Muscle layer of duodenum (tissue), 2 donors: ENCODE data around the gene SPTY2D1.
"Not testable (repeated sequence)": the region's sequence is repeated elsewhere in the genome, so short reads cannot be mapped to it uniquely, and the experiment has no call there.

ENCODE experiments used
- H3K27ac ChIP-seq: one replicate; pipeline ENCODE4 v1.7.0; 2013; ENCODE audit warnings: mild to moderate bottlenecking, low read length
- H3K27me3 ChIP-seq: one replicate; pipeline ENCODE4 v1.7.0; 2013; ENCODE audit warnings: low read depth, mild to moderate bottlenecking, control low read depth, low read length
- H3K36me3 ChIP-seq, 2 donors: one replicate each; pipeline ENCODE4 v1.7.0; 2013; ENCODE audit warnings: low read length in 2 of 2, control low read depth in 1 of 2, mild to moderate bottlenecking in 1 of 2; ENCODE audit not compliant: insufficient read depth in 2 of 2, control insufficient read depth in 1 of 2
- H3K4me1 ChIP-seq, 2 donors: one replicate each; pipeline ENCODE4 v1.7.0; 2013; ENCODE audit warnings: low read length in 2 of 2, mild to moderate bottlenecking in 2 of 2, control low read depth in 1 of 2, moderate library complexity in 1 of 2; ENCODE audit not compliant: insufficient read depth in 2 of 2, control insufficient read depth in 1 of 2
- H3K4me3 ChIP-seq, 2 donors: one replicate each; pipeline ENCODE4 v1.7.0; 2013; ENCODE audit warnings: low read length in 2 of 2, low read depth in 1 of 2, mild to moderate bottlenecking in 1 of 2
- H3K9me3 ChIP-seq, 2 donors: one replicate each; pipeline ENCODE4 v1.7.0; 2013; ENCODE audit warnings: low read length in 2 of 2, control low read depth in 1 of 2, mild to moderate bottlenecking in 1 of 2; ENCODE audit not compliant: control insufficient read depth in 1 of 2
- donor health status: healthy.

SPTY2D1 gene

GRCh38 chr11:18657673-18658072 lies 23.5 kb upstream of the SPTY2D1 start:
- Histone ChIP-seq H3K27ac (no peak overlapping the region), H3K9me3 (no peaks in the 10 kb centered on the region), H3K4me3 (no peak overlapping the region), H3K36me3 (no peaks in the 10 kb centered on the region), H3K4me1 (no peaks in the 10 kb centered on the region), H3K27me3 (no peaks in the 10 kb centered on the region)

GRCh38 chr11:18650859-18651557 lies 16.9 kb upstream of the SPTY2D1 start:
- Histone ChIP-seq H3K27ac (no peak overlapping the region), H3K4me1 (no peaks in the 10 kb centered on the region), H3K27me3 (no peaks in the 10 kb centered on the region), H3K36me3 (no peaks in the 10 kb centered on the region), H3K4me3 (no peak overlapping the region), H3K9me3 (no peaks in the 10 kb centered on the region)

- no peaks in the 10 kb centered on the region for H3K27me3 ChIP-seq
- H3K27ac ChIP-seq = no peak overlapping the region
- H3K36me3 ChIP-seq = no peaks in the 10 kb centered on the region
- H3K9me3 ChIP-seq = no peaks in the 10 kb centered on the region
- H3K4me3 ChIP-seq = no peak overlapping the region
- no peaks in the 10 kb centered on the region for H3K4me1 ChIP-seq
Measured at GRCh38 chr11:18650353-18650752, 16.2 kb upstream of the SPTY2D1 start.

DNA sequence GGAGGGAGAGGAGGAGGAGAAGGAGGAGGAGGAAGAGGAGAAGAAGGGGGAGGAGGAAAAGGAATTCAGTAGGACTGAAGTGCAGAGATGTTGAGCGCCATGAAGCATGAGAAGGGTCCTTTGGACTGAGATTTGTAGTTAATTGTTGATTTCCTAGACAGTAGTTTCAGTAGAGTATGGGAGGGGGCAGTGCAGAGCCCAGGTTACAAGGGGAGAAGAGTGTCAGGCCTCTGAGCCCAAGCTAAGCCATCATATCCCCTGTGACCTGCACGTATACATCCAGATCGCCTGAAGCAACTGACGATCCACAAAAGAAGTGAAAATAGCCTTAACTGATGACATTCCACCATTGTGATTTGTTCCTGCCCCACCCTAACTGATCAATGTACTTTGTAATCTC lies 8.9 kb upstream of the SPTY2D1 start:
- not testable (repeated sequence) for H3K27ac ChIP-seq, H3K4me3 ChIP-seq, H3K27me3 ChIP-seq, H3K9me3 ChIP-seq, H3K4me1 ChIP-seq, H3K36me3 ChIP-seq

DNA sequence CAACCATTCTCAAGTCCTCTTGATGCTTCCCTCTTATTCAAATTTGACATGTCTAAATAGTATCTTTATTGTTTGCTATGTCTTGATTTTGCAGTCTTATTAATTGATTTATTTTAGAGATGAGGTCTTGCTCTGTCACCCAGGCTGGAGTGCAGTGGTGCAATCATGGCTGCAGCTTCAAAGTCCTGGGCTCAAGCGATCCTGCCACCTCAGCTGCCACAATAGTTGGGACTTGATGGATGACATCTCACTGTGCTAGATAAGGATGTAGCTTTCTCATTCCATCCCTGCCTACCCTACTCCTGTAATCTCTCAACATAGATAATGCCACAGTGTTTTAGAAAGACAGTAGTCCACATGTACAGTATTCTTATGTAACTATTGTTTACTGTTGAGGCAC lies 7.5 kb upstream of the SPTY2D1 start:
- Histone ChIP-seq H3K27ac (no peak overlapping the region), H3K27me3 (no peaks in the 10 kb centered on the region), H3K4me3 (no peak overlapping the region), H3K9me3 (no peaks in the 10 kb centered on the region), H3K4me1 (no peaks in the 10 kb centered on the region), H3K36me3 (no peaks in the 10 kb centered on the region)

DNA sequence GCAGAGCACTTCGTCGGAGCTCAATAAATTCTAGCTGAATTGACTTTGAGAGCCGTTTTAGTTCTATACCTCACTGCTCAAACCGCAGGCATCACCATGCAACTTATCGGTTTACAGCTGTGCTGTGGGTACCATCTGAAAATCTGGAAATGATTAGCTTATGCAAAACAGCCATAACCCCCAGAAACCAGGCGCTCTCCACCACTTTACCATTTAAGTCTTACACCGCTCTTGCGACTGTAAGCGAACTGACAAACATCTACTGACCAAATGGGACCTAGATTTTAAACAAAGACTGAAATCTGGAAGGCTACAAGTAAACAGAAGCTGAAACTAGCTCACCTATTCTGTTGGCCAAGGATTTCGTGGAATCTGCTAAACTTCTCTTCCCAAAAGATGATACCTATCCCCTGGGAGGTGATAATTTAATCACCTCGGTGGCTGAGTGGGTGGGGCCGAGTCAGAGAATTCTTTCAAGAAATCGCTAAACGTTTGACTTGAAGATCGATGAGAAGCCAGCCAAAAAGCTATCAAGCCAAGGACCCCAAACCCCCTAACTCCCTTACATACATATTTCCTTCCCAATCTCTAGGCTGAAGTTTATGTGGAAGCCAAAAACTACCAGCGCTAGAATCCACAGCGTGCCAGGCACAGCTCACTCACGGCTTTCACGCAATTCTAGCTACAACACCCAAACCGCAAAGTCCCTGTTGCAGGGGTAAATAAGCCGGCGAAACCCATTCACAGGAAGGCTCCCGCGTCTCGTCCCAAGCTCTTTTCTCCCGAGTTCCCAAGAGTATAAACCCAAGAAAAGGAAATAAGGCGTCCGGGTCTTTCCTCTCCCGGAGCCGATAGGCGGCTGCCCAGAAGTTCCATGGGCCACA lies 644 bp downstream of the SPTY2D1 start:
- Histone ChIP-seq H3K36me3 (peaks cover 0 to 8% of the 10 kb centered on the region in 2 donors), H3K4me3 (peak overlapping the region; percentile 89 to 97), H3K27ac (peak overlapping the region; percentile 94), H3K9me3 (no peaks in the 10 kb centered on the region), H3K27me3 (no peaks in the 10 kb centered on the region), H3K4me1 (peaks cover 10 to 19% of the 10 kb centered on the region in 2 donors)

- H3K36me3 ChIP-seq = peaks cover 0 to 8% of the 10 kb centered on the region in 2 donors
- H3K4me3 ChIP-seq = peak overlapping the region; percentile 89 to 97
- H3K4me1 ChIP-seq = peaks cover 10 to 19% of the 10 kb centered on the region in 2 donors
- H3K27ac ChIP-seq = no peak overlapping the region
- H3K9me3 ChIP-seq = no peaks in the 10 kb centered on the region
- no peaks in the 10 kb centered on the region for H3K27me3 ChIP-seq
Measured at GRCh38 chr11:18632841-18633240, 1.3 kb downstream of the SPTY2D1 start.

DNA sequence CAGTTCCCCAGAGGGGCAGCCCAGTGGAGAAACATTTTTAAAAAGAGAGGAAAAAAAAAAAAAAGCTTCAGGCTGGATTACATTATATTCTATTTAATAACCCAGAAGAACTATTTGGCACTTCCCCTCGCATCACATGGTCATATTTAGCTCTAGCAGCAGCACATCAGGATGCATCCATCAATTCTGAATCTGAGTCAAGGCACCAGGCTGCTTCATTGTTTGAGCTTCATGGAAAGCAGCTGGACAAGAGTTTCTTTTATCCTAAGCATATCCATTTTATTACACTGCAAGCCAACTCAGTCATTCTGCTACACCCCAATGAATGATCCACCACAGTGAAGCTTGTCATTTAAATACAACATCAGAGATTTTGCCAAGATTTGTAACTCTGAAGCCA lies 10.0 kb downstream of the SPTY2D1 start:
- H3K4me3 ChIP-seq = no peak overlapping the region
- peaks cover 0 to 5% of the 10 kb centered on the region in 2 donors for H3K4me1 ChIP-seq
- H3K27me3 ChIP-seq = no peaks in the 10 kb centered on the region
- no peaks in the 10 kb centered on the region for H3K36me3 ChIP-seq
- no peaks in the 10 kb centered on the region for H3K9me3 ChIP-seq
- no peak overlapping the region for H3K27ac ChIP-seq

GRCh38 chr11:18623707-18624106 lies 10.4 kb downstream of the SPTY2D1 start:
- Histone ChIP-seq H3K27ac (no peak overlapping the region), H3K4me3 (no peak overlapping the region), H3K27me3 (no peaks in the 10 kb centered on the region), H3K36me3 (no peaks in the 10 kb centered on the region), H3K9me3 (no peaks in the 10 kb centered on the region), H3K4me1 (peaks cover under 1 to 5% of the 10 kb centered on the region in 2 donors)

DNA sequence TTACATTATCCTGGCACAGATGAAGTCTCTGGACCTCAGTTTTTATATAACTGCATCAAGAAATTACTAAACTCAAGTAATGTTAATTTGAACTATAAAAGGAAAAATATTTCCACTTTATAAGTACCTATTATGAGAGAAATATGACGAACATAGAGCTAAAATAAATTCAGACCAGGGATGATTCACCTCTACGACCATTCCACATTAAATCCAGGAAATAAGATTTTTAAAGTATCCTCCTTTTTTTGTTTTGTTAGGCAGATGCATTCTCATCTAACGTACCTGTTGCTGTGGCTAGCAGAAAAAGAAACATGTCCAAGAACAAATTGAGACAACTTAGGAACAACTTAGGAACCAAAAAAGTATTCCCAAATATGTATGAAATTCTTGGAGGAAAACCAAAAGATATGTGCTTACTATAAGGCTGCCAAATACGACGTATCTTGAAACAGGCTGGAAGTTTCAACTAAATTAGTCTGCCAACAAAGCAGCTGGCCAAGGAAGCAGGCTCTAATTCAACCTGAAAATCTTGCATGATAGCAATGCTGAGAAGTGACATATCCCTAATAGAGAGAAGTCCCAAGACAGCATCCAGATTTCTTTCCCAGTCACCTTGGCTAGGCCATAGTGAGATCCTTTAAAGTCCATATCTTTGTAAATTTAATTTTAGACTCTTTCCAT lies 15.7 kb downstream of the SPTY2D1 start:
- H3K4me3 ChIP-seq = no peak overlapping the region
- H3K4me1 ChIP-seq = peaks cover 9 to 14% of the 10 kb centered on the region in 2 donors
- no peaks in the 10 kb centered on the region for H3K27me3 ChIP-seq
- peak overlapping the region; percentile 41 for H3K27ac ChIP-seq
- peaks cover 15 to 24% of the 10 kb centered on the region in 2 donors for H3K36me3 ChIP-seq
- H3K9me3 ChIP-seq = no peaks in the 10 kb centered on the region

GRCh38 chr11:18617688-18618341 lies 16.3 kb downstream of the SPTY2D1 start:
- Histone ChIP-seq H3K27me3 (no peaks in the 10 kb centered on the region), H3K27ac (peak overlapping the region; percentile 41), H3K4me3 (no peak overlapping the region), H3K9me3 (no peaks in the 10 kb centered on the region), H3K36me3 (peaks cover 15 to 30% of the 10 kb centered on the region in 2 donors), H3K4me1 (peaks cover 9 to 14% of the 10 kb centered on the region in 2 donors)
